HepG2 (cell line): ENCODE results near the gene TMEM135. TPM values are rescaled to one million over a fixed set of nuclear protein-coding genes. Genes with fewer than 3 reads are reported as not detected.

Experiments used
- ATAC-seq: fragments of 200-7000 bp; cut with Tn5 transposase; 3 replicates; pipeline ENCODE4 v1.9.1; 2020; ENCODE audit warnings: mild to moderate bottlenecking, moderate library complexity
- BruUV-seq: library from RNA; stranded (reverse); fragments of 400-500 nt; replicated peaks from 2 replicates; lab custom pipeline; 2021; lab: Mats Ljungman, UMichigan
- CTCF ChIA-PET: fragments of 300-600 bp; formaldehyde crosslinking; extraction: SDS; loops from one replicate; lab custom pipeline; 2021; ENCODE audit warnings: low total read pairs, inconsistent platforms, low intra/inter-chr PET ratio; lab: Yijun Ruan, JAX
- POLR2A ChIA-PET: fragments of 350-600 bp; sonication (Branson Sonifier 250); formaldehyde crosslinking; loops from one replicate; lab custom pipeline; 2020; ENCODE audit warnings: antibody characterized with exemption, inconsistent platforms; lab: Yijun Ruan, JAX
- DNase-seq: peaks from one replicate; pipeline ENCODE4 v3.0.0-alpha.2; 2015; ENCODE audit warnings: low spot score
- FAIRE-seq: peaks from 3 replicates; lab custom pipeline; 2011; peaks lifted over from hg19 to GRCh38; lab: Jason Lieb, UNC
- H2AFZ ChIP-seq: one replicate; pipeline ENCODE4 v1.6.1; 2011; ENCODE audit warnings: low read length, inconsistent platforms
- H3K27ac ChIP-seq: fragments of 300-600 bp; 3 replicates; pipeline ENCODE4 v1.8.0; 2011; ENCODE audit warnings: mixed run types, mild to moderate bottlenecking, mixed read lengths, low read length, inconsistent platforms; ENCODE audit not compliant: insufficient read depth; ENCODE audit errors: extremely low read length
- H3K27me3 ChIP-seq, 2 experiments: fragments of 200-600 bp in 1 of 2; 2 replicates in 1 of 2; 3 replicates in 1 of 2; pipeline versions ENCODE4 v1.6.0 to v1.8.0; 2011; ENCODE audit warnings: low read length in 2 of 2, mild to moderate bottlenecking in 2 of 2, moderate library complexity in 2 of 2, inconsistent platforms in 1 of 2; ENCODE audit not compliant: insufficient read depth in 2 of 2, control insufficient read depth in 1 of 2
- H3K36me3 ChIP-seq, 2 experiments: fragments of 200-600 bp in 1 of 2; replicated peaks in 1 of 2; 2 replicates in 1 of 2; 3 replicates in 1 of 2; pipeline versions ENCODE4 v1.5.1 to v1.8.0; 2011; ENCODE audit warnings: low read length in 2 of 2, inconsistent platforms in 1 of 2; ENCODE audit not compliant: insufficient read depth in 2 of 2, control insufficient read depth in 1 of 2
- H3K4me1 ChIP-seq: 2 replicates; pipeline ENCODE4 v1.5.1; 2012; ENCODE audit warnings: low read length, inconsistent platforms; ENCODE audit not compliant: insufficient read depth
- H3K4me2 ChIP-seq: 2 replicates; pipeline ENCODE4 v1.6.0; 2011; ENCODE audit warnings: low read depth, low read length, inconsistent platforms
- H3K4me3 ChIP-seq, 3 experiments: fragments of 200-600 bp in 1 of 3; sonication (generic), shearing (Covaris generic) in 1 of 3; replicated peaks in 1 of 3; 2 replicates each; pipeline ENCODE4 v1.5.1; 2011 to 2016; ENCODE audit warnings: low read length in 3 of 3, inconsistent platforms in 2 of 3, low read depth in 2 of 3, mild to moderate bottlenecking in 2 of 3, control low read depth in 1 of 3, mixed read lengths in 1 of 3; ENCODE audit not compliant: insufficient read depth in 1 of 3
- H3K79me2 ChIP-seq: one replicate; pipeline ENCODE4 v1.6.1; 2011; ENCODE audit warnings: low read length, inconsistent platforms; ENCODE audit not compliant: insufficient read depth
- H3K9ac ChIP-seq: 2 replicates; pipeline ENCODE4 v1.6.0; 2011; ENCODE audit warnings: mild to moderate bottlenecking, low read depth, low read length, inconsistent platforms; ENCODE audit not compliant: insufficient read depth
- H3K9me3 ChIP-seq: 2 replicates; pipeline ENCODE4 v1.5.1; 2012; ENCODE audit warnings: mild to moderate bottlenecking, low read length
- H4K20me1 ChIP-seq: 2 replicates; pipeline ENCODE4 v1.6.0; 2011; ENCODE audit warnings: inconsistent platforms, mild to moderate bottlenecking, low read length, moderate library complexity; ENCODE audit not compliant: insufficient read depth
- CBX1 ChIP-seq: IDR thresholded peaks from one replicate; pipeline ENCODE4 v1.6.1; 2016; ENCODE audit warnings: antibody characterized with exemption, low read depth
- ETV6 ChIP-seq: sonication (generic); formaldehyde crosslinking; conservative IDR thresholded peaks from 2 replicates; pipeline ENCODE4 v1.4.0; 2020; ENCODE audit warnings: missing genetic modification reagents
- JUND ChIP-seq: sonication (generic); formaldehyde crosslinking; IDR thresholded peaks from 2 replicates; pipeline ENCODE4 v1.8.0; 2022; ENCODE audit warnings: mild to moderate bottlenecking, missing genetic modification reagents
- MEIS2 ChIP-seq: sonication (generic); formaldehyde crosslinking; IDR thresholded peaks from 2 replicates; pipeline ENCODE4 v1.9.0; 2021; ENCODE audit warnings: mild to moderate bottlenecking, missing genetic modification reagents
- SALL1 ChIP-seq: sonication (generic); formaldehyde crosslinking; IDR thresholded peaks from 2 replicates; pipeline ENCODE4 v1.8.0; 2022; ENCODE audit warnings: mild to moderate bottlenecking, missing genetic modification reagents
- TBX3 ChIP-seq: fragments of 450-650 bp; IDR thresholded peaks from 2 replicates; pipeline ENCODE4 v1.6.1; 2017; ENCODE audit warnings: antibody characterized with exemption, mild to moderate bottlenecking, inconsistent platforms, borderline replicate concordance
- XBP1 ChIP-seq: sonication (generic); formaldehyde crosslinking; IDR thresholded peaks from 2 replicates; pipeline ENCODE4 v1.5.0; 2020; ENCODE audit warnings: missing genetic modification reagents
- ZFP36L1 ChIP-seq: sonication (generic); formaldehyde crosslinking; IDR thresholded peaks from 2 replicates; pipeline ENCODE4 v1.8.0; 2022; ENCODE audit warnings: mild to moderate bottlenecking, missing genetic modification reagents, moderate library complexity
- ZNF264 ChIP-seq: sonication (generic); formaldehyde crosslinking; IDR thresholded peaks from 2 replicates; pipeline ENCODE4 v1.4.0; 2020; ENCODE audit warnings: missing genetic modification reagents
- ZNF317 ChIP-seq: sonication (generic); formaldehyde crosslinking; IDR thresholded peaks from 2 replicates; pipeline ENCODE4 v1.5.0; 2020; ENCODE audit warnings: mild to moderate bottlenecking, missing genetic modification reagents
- ZNF577 ChIP-seq: sonication (generic); formaldehyde crosslinking; IDR thresholded peaks from 2 replicates; pipeline ENCODE4 v1.4.0; 2020; ENCODE audit warnings: mild to moderate bottlenecking, low read depth, missing genetic modification reagents, borderline replicate concordance
- ZNF841 ChIP-seq: sonication (generic); formaldehyde crosslinking; IDR thresholded peaks from 2 replicates; pipeline ENCODE4 v1.8.1; 2023; ENCODE audit warnings: missing genetic modification reagents, borderline replicate concordance
- ZZZ3 ChIP-seq: sonication (generic); formaldehyde crosslinking; IDR thresholded peaks from 2 replicates; pipeline ENCODE4 v1.4.0; 2020; ENCODE audit warnings: missing genetic modification reagents, mild to moderate bottlenecking, borderline replicate concordance
- WGBS: methylation state at CpG from one replicate; pipeline ENCODE4 v1.1.6; 2017; ENCODE audit warnings: low lambda C conversion rate; 5-methylcytosine and 5-hydroxymethylcytosine counted together
- in situ Hi-C: cut with HindIII; loops from 2 replicates; pipeline ENCODE4 v1.10.0; 2017; ENCODE audit warnings: low pct_unique_long_range_greater_than_20kb; ENCODE audit not compliant: extremely low pct_ligation_motif_present
- intact Hi-C: fragments of 100-400 bp; cut with micrococcal nuclease; formaldehyde crosslinking; loops from one replicate; pipeline ENCODE4 v1.10.0; 2022; ENCODE audit not compliant: unreplicated experiment
- polyA plus RNA-seq, 8 experiments: library from polyadenylated mRNA; depleted of rRNA in 3 of 8; stranded (reverse) in 7 of 8; unstranded in 1 of 8; fragments of >200 nt; fragmentation: Illumina TruSeq in 4 of 8; extraction: Trizol in 4 of 8; gene quantifications; 2 replicates each; pipeline versions ENCODE4 v1.2.1 to v1.2.3, GENCODE V29; 2011 to 2016; ENCODE audit warnings: low read depth in 4 of 8, missing spikeins in 1 of 8, mixed read lengths in 1 of 8; ENCODE audit not compliant: insufficient read depth in 1 of 8
- total RNA-seq, 5 experiments: library from RNA; depleted of rRNA; stranded (reverse); fragments of >200 nt; fragmentation: Illumina TruSeq; extraction: Trizol; gene quantifications; 2 replicates each; pipeline ENCODE4 v1.2.3, GENCODE V29; 2016; ENCODE audit warnings: low read depth in 1 of 5
- TF ChIP-seq, protein P1 (sequence below), 2 experiments: fragments of 450-650 bp in 1 of 2; sonication (generic) in 1 of 2; formaldehyde crosslinking; IDR thresholded peaks; 2 replicates each; pipeline versions ENCODE4 v1.5.0 to v1.8.0; 2020 to 2022; ENCODE audit warnings: mild to moderate bottlenecking in 1 of 2, missing genetic modification reagents in 1 of 2
- TF ChIP-seq, protein P2 (sequence below): sonication (generic); formaldehyde crosslinking; IDR thresholded peaks from 2 replicates; pipeline ENCODE4 v1.8.1; 2023; ENCODE audit warnings: mild to moderate bottlenecking, missing genetic modification reagents
- TF ChIP-seq, protein P3 (sequence below): sonication (generic); formaldehyde crosslinking; conservative IDR thresholded peaks from 2 replicates; pipeline ENCODE4 v1.8.0; 2022; ENCODE audit warnings: missing genetic modification reagents
- TF ChIP-seq, protein P4 (sequence below): IDR thresholded peaks from 2 replicates; pipeline ENCODE4 v1.4.0; 2020; ENCODE audit warnings: mild to moderate bottlenecking, missing genetic modification reagents

Gene TMEM135
- total and polyA plus RNA-seq, 2 of the 13 experiments (the other 11 are each of a cell fraction or from before 2014, with no cell fraction given) = 36.6 to 88.9 TPM

GRCh38 chr11:87185228-87185627 lies 147.5 kb downstream of the TMEM135 start (continued):
- no peak for TF ChIP-seq ZNF577 (CRISPR knock-in tag)
- no peak for TF ChIP-seq ZNF317 (CRISPR knock-in tag)
- TF ChIP-seq ZNF841 (CRISPR knock-in tag) = no peak
- TF ChIP-seq XBP1 (CRISPR knock-in tag) = no peak
- TF ChIP-seq, protein P1, sequence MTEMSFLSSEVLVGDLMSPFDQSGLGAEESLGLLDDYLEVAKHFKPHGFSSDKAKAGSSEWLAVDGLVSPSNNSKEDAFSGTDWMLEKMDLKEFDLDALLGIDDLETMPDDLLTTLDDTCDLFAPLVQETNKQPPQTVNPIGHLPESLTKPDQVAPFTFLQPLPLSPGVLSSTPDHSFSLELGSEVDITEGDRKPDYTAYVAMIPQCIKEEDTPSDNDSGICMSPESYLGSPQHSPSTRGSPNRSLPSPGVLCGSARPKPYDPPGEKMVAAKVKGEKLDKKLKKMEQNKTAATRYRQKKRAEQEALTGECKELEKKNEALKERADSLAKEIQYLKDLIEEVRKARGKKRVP (CRISPR knock-in tag; IDR thresholded peaks at IDR 0.05) = no peak

DNA sequence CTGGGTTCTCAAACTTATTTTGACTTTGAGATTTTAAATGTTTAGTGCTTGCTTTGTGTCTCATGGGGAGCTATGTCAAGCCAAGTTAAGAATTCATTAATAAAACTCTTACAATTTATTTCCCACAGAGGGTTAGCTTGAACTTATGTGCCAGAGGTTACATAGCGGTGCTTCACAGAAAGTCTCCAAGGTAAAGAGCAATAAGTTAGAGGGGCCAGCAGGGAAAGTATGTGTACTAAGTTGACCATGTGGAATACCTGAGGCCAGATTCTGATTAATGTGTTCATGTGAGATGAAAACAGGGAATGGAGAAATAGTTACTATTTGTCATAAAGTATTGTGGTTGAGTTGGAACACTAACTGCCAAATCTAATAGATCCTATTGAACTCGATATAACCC lies 149.3 kb downstream of the TMEM135 start:
- H3K27me3 ChIP-seq = no peaks in the 10 kb centered on the region
- ChIA-PET CTCF (no interaction called here), POLR2A (no interaction called here)
- BruUV-seq = no TSS peak
- DNase-seq (no peak), ATAC-seq (no peak), FAIRE-seq (no peak)
- H2AFZ ChIP-seq = no peak overlapping the region
- in situ Hi-C loops (no loop called here), intact Hi-C loops (loop anchor here (10.0 kb wide), 1 partner anchor 98 kb away; no protein-coding TSS in a partner anchor)
- no peaks in the 10 kb centered on the region for H4K20me1 ChIP-seq
- peaks cover 9% of the 10 kb centered on the region for H3K79me2 ChIP-seq
- no peaks in the 10 kb centered on the region for H3K4me1 ChIP-seq
- H3K27ac ChIP-seq = no peak overlapping the region
- H3K4me2 ChIP-seq = no peak overlapping the region
- 97% methylated on average over 2 of the region's 2 CpGs for WGBS
- H3K4me3 ChIP-seq = no peak overlapping the region
- H3K9me3 ChIP-seq = no peaks in the 10 kb centered on the region
- peaks cover 0 to 4% of the 10 kb centered on the region in 2 experiments; a peak in 1 of 5 replicates for H3K36me3 ChIP-seq
- no peak overlapping the region for H3K9ac ChIP-seq
- TF ChIP-seq ZNF264 (CRISPR knock-in tag) = no peak
- TF ChIP-seq MEIS2 (CRISPR knock-in tag) = no peak
- no peak for TF ChIP-seq JUND (CRISPR knock-in tag)
- TF ChIP-seq, protein P2, sequence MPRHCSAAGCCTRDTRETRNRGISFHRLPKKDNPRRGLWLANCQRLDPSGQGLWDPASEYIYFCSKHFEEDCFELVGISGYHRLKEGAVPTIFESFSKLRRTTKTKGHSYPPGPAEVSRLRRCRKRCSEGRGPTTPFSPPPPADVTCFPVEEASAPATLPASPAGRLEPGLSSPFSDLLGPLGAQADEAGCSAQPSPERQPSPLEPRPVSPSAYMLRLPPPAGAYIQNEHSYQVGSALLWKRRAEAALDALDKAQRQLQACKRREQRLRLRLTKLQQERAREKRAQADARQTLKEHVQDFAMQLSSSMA (CRISPR knock-in tag) = no peak
- TF ChIP-seq, protein P3, sequence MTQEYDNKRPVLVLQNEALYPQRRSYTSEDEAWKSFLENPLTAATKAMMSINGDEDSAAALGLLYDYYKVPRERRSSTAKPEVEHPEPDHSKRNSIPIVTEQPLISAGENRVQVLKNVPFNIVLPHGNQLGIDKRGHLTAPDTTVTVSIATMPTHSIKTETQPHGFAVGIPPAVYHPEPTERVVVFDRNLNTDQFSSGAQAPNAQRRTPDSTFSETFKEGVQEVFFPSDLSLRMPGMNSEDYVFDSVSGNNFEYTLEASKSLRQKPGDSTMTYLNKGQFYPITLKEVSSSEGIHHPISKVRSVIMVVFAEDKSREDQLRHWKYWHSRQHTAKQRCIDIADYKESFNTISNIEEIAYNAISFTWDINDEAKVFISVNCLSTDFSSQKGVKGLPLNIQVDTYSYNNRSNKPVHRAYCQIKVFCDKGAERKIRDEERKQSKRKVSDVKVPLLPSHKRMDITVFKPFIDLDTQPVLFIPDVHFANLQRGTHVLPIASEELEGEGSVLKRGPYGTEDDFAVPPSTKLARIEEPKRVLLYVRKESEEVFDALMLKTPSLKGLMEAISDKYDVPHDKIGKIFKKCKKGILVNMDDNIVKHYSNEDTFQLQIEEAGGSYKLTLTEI = no peak
- no peak for TF ChIP-seq ZZZ3 (CRISPR knock-in tag)
- TF ChIP-seq TBX3 = no peak
- no peak for TF ChIP-seq CBX1
- no peak for TF ChIP-seq ZFP36L1
- TF ChIP-seq, protein P4, sequence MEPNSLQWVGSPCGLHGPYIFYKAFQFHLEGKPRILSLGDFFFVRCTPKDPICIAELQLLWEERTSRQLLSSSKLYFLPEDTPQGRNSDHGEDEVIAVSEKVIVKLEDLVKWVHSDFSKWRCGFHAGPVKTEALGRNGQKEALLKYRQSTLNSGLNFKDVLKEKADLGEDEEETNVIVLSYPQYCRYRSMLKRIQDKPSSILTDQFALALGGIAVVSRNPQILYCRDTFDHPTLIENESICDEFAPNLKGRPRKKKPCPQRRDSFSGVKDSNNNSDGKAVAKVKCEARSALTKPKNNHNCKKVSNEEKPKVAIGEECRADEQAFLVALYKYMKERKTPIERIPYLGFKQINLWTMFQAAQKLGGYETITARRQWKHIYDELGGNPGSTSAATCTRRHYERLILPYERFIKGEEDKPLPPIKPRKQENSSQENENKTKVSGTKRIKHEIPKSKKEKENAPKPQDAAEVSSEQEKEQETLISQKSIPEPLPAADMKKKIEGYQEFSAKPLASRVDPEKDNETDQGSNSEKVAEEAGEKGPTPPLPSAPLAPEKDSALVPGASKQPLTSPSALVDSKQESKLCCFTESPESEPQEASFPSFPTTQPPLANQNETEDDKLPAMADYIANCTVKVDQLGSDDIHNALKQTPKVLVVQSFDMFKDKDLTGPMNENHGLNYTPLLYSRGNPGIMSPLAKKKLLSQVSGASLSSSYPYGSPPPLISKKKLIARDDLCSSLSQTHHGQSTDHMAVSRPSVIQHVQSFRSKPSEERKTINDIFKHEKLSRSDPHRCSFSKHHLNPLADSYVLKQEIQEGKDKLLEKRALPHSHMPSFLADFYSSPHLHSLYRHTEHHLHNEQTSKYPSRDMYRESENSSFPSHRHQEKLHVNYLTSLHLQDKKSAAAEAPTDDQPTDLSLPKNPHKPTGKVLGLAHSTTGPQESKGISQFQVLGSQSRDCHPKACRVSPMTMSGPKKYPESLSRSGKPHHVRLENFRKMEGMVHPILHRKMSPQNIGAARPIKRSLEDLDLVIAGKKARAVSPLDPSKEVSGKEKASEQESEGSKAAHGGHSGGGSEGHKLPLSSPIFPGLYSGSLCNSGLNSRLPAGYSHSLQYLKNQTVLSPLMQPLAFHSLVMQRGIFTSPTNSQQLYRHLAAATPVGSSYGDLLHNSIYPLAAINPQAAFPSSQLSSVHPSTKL (CRISPR knock-in tag) = no peak
- no peak for TF ChIP-seq ETV6 (CRISPR knock-in tag)
- no peak for TF ChIP-seq SALL1 (CRISPR knock-in tag)
